ENCODE measurements around the gene AKAP11.

DNA sequence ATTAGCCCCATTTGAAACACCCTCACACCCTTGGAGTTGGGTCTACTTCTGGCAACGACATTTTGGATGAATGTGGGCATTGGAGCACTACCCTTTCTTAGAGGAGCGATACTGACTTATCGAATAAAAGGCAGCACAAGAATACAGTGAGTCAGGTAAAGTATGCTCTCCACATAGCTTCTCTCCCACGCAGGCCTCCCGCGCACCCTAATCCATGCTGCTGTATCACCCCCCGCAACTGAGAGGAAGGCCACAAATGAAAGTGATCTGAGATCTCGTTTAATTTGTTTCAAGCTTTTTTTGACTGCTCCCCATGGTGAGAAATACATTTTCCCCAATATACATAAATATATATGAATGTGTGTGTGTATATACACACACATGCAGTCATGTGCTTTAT, 25.4 kb upstream of the AKAP11 start:
- TF ChIP-seq CTCF (IDR thresholded peaks at IDR 0.05), result no peak
- TF ChIP-seq EP300 (IDR thresholded peaks at IDR 0.05; ENCODE audit: low read depth), result no peak

Data from transverse colon (tissue), 3 donors.